NCI-H1417 (cell line): ENCODE results near the gene LCP1.

Experiments
- DNase-seq, 3 experiments: peaks; one replicate each; lab custom pipeline; 2025; lab: John Stamatoyannopoulos, UW

LCP1 gene

GRCh38 chr13:46101002-46101401 lies 81.0 kb downstream of the LCP1 start:
- DNase-seq, result no peak

GRCh38 chr13:46100191-46100815 lies 81.7 kb downstream of the LCP1 start:
- no peak for DNase-seq

- DNase-seq, result no peak
These were observed 84.3 kb downstream of the LCP1 start for GRCh38 chr13:46097663-46098062.

DNA sequence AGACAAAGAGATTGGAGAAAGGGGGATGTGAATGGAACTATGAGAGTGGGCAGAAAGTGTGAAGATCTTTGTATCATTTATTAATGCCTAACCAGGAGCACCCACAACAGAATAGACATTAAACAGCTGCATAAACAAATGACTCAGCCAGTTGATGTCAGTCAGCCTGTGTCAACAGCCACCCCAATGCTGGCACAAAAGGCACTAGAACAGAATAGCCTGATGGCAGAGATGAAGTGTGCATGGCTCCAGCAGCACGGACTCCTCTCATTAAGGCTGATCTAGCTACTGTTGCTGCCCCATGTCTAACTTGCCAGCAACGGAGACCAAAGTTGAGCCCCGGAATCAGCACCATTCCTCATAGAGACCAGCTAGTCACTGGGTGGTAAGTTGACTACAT lies 85.0 kb downstream of the LCP1 start:
- peak in 2 of 3 experiments; percentile 10 to 50 for DNase-seq

GRCh38 chr13:46094478-46094877 lies 87.5 kb downstream of the LCP1 start:
- DNase-seq, result no peak

GRCh38 chr13:46088821-46089562 lies 93.0 kb downstream of the LCP1 start:
- no peak for DNase-seq

DNA sequence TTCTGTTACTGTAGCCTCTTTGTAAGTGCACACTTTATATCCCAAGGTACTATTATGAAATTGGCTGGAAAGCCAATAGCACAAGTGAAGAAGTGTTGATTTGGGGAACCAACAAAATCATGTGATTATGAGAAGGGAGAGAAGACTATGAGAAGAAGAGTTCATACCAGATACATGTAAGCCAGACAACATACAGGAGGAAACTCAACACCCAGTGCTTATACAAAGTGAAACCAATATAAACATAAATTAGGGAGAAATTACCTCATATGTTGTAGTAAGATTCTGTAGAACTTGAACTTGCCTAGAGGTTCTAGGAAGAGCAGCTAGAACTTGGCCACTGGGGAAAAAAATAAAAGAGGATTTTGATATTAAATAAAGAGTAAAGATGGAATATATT lies 94.5 kb downstream of the LCP1 start:
- DNase-seq, result no peak

DNA sequence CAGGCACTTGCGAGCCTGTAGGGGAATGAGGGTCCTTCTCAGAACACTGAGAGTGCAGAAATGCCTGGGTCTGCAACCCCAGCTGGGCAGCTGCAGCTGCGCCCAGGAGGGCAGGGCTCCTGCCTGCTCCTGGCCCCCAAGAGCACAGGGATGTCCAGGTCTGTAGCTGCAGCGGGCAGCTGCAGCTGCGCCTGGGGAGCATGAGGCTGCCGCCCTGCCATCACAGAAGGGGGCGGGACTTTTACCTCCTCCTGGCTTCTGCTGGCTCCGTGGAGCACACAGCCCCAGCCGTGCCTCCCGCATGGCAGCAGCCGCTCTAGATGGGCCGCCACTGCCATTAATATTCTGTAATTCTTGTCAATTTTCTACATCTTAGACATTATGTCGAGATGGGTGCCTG lies 95.0 kb downstream of the LCP1 start:
- DNase-seq, result no peak

DNA sequence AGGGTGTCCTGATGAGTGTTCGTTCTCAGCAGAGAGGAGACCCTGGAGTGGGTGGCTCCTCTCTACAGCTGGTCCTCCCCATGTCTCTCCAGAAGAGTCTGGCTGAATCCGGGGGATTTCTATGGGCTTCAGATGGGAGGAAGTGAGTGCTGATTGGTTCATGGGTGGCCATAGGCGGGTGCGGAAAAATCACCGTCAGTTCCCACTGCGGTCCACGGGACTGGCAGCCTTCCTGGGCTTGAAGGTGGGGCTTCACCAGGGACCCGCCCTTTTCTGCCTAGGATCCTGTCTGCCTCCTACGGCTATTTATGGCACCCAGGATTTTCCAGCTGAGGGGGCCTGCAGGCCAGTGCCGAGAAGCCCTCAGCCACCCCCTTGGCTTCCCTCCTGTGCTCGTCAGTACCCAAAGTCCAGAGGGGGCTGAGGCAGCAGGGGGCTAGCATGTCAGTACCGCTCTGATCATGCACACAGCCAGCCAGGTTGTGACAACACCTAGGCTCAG lies 95.5 kb downstream of the LCP1 start:
- DNase-seq, result no peak

DNA sequence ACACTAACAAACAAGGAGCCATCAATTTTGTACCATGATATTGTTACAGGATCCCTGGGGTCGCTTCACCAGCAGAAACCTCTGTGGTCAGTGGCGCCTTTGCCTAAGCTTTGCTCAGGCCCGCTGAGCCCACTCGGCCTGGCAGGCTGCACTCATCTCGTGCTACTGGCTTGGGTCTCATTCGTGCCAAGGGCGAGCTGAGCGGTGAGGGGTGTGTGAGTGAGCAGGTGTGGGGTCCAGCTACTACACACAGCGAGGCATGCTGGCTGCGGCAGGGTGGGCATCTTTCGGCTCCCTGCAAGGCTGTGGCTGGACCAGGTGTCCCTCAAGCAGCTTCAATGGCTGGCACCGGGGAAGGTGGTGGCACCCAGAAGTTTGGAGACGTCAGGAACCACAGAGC lies 96.2 kb downstream of the LCP1 start:
- no peak for DNase-seq

- no peak for DNase-seq
These were observed 99.7 kb downstream of the LCP1 start for GRCh38 chr13:46082324-46082723.

- DNase-seq, result peak in 1 of 3 experiments; percentile 6
These were observed 102.2 kb downstream of the LCP1 start for GRCh38 chr13:46079770-46080169.

- DNase-seq, result no peak
These were observed 104.7 kb downstream of the LCP1 start for GRCh38 chr13:46077265-46077664.

DNA sequence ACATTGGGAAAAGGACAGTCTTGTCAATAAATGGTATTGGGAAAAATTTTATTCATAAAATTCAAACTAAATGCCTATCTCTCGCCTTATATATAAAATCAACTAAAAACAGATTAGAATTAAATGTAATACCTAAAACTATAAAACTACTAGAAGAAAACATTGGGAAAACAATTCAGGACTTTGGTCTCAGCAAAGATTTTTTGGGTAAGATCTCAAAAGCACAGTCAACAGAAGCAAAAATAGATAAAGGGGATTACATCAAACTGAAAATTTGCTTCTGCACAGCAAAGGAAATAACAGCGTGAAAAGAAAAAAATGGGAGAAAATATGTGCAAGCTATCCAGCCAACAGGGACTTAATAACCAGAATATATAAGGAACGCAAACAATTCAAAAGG lies 105.2 kb downstream of the LCP1 start:
- DNase-seq, result no peak
